ENCODE data around the gene HOXD8.

Gene HOXD8

GRCh38 chr2:176117162-176117822 is 12.2 kb upstream of the HOXD8 start:
- DNase-seq (ENCODE audit: low read depth), result no peak

GRCh38 chr2:176117823-176118371 is 11.6 kb upstream of the HOXD8 start:
- no peak for DNase-seq (ENCODE audit: low read depth)

GRCh38 chr2:176118601-176119339 is 10.7 kb upstream of the HOXD8 start:
- no peak for DNase-seq (ENCODE audit: low read depth)

GRCh38 chr2:176120364-176121189 is 8.9 kb upstream of the HOXD8 start:
- DNase-seq (ENCODE audit: low read depth), result no peak

- DNase-seq (ENCODE audit: low read depth), result no peak
These were observed 8.1 kb upstream of the HOXD8 start for GRCh38 chr2:176121190-176122051.

- no peak for DNase-seq (ENCODE audit: low read depth)
These were observed 7.3 kb upstream of the HOXD8 start for GRCh38 chr2:176122052-176122682.

- DNase-seq (ENCODE audit: low read depth), result no peak
These were observed 6.7 kb upstream of the HOXD8 start, which contains the start of gene HOXD9 for GRCh38 chr2:176122683-176123410. HOXD9 (plus strand) TSS chr2:176122719; CDS start chr2:176122769, 50 bp downstream.

- DNase-seq (ENCODE audit: low read depth), result no peak
These were observed 5.9 kb upstream of the HOXD8 start for GRCh38 chr2:176123411-176124109.

GRCh38 chr2:176124110-176124946 is 5.2 kb upstream of the HOXD8 start:
- no peak for DNase-seq (ENCODE audit: low read depth)

GRCh38 chr2:176124947-176125771 is 4.3 kb upstream of the HOXD8 start:
- DNase-seq (ENCODE audit: low read depth), result no peak

- DNase-seq (ENCODE audit: low read depth), result no peak
These were observed 3.8 kb upstream of the HOXD8 start for GRCh38 chr2:176125772-176126054.

GRCh38 chr2:176126929-176127773 is 2.4 kb upstream of the HOXD8 start:
- no peak for DNase-seq (ENCODE audit: low read depth)

- DNase-seq (ENCODE audit: low read depth), result no peak
These were observed 1.8 kb upstream of the HOXD8 start for GRCh38 chr2:176127774-176128072.

- DNase-seq (ENCODE audit: low read depth), result no peak
These were observed 1.1 kb upstream of the HOXD8 start for GRCh38 chr2:176128172-176128981.

- no peak for DNase-seq (ENCODE audit: low read depth)
These were observed 275 bp downstream of the HOXD8 start for GRCh38 chr2:176129813-176130146.

- DNase-seq (ENCODE audit: low read depth), result no peak
These were observed 847 bp downstream of the HOXD8 start for GRCh38 chr2:176130147-176130956.

All from GM04503 (cell line).